ENCODE measurements around the gene NFIC. TPM values are rescaled to one million over a fixed set of nuclear protein-coding genes. Genes with fewer than 3 reads are reported as not detected.
A peak's percentile ranks its signal among the peaks of the same experiment; 100 is the strongest.

The NFIC gene
- total RNA-seq, 1 experiment from 2014 or later = 23.1 TPM

DNA sequence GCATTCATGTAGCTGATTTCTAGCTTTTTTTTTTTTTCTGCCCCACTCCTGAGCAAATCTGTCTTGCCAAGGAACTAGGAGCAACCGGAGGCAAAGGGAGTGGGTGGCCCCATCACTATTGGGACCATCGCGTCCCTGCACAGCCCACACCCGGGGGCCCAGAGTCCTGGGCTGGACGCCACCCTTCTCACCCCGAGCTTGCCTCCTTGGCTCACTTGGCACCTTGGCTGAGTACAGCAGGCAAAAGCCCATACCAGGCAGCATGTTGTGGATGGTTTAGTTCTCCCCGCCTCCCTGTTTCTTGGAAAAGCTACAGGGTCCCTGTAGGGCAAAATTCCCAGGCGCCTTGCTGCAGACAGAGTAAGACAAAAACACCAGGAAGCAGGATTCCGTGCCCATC is 100.3 kb downstream of the NFIC start:
- DNase-seq (ENCODE audit: low spot score) = no peak

DNA sequence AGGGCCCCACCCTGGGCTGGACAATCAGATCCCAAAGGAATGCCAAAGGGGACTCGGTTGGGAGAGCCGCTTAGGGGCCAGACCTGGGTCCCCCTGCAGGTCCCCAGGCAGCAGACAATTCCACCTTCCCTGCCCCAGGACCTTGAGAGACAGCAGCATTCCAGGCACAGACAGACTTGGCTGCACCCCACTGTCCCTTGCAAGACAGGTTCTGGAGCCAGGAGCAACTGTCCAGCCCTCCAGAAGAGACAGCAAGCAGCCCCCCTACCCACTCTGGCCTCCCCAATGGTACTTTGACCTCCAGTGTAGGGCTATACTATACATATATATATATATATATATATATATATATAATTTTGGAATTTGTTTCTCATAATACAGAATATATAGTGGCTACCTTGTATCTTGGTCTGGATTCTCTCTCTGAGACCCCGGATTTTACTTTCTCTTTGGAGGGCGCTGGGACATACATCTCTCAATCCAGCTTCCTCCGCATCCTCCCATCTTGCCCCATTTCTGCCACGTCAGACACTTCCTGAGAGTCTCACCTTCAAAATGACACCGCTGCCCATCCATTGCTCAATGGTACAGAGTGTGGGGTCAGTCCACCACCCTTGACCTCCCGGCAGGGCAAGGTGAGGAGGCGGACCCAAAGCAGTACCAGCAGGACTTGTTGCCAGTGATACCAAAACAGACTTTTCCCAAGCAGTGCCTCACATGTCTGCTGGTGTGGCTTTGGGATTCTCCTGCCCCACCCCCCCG is 101.2 kb downstream of the NFIC start:
- no peak for DNase-seq (ENCODE audit: low spot score)

DNA sequence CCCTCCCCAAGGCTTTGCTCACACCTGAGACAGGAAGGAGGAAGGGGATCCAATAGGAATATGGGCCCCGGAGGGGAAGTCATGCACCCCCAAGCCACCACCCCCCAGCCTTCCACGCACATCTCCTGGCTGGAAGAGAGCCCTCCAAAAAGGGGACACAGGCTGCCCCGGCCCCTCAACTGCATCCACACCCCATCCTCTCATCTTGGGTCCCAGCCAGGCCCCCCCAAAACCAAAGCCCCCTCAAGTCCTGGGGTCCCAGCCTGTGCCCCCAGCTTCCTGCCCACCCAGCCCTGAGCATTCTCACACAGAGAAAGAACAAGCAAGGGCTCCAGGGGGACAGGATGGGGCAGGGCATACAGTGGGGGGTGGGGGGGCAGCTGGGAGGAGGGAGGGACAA is 101.8 kb downstream of the NFIC start:
- DNase-seq (ENCODE audit: low spot score) = no peak

DNA sequence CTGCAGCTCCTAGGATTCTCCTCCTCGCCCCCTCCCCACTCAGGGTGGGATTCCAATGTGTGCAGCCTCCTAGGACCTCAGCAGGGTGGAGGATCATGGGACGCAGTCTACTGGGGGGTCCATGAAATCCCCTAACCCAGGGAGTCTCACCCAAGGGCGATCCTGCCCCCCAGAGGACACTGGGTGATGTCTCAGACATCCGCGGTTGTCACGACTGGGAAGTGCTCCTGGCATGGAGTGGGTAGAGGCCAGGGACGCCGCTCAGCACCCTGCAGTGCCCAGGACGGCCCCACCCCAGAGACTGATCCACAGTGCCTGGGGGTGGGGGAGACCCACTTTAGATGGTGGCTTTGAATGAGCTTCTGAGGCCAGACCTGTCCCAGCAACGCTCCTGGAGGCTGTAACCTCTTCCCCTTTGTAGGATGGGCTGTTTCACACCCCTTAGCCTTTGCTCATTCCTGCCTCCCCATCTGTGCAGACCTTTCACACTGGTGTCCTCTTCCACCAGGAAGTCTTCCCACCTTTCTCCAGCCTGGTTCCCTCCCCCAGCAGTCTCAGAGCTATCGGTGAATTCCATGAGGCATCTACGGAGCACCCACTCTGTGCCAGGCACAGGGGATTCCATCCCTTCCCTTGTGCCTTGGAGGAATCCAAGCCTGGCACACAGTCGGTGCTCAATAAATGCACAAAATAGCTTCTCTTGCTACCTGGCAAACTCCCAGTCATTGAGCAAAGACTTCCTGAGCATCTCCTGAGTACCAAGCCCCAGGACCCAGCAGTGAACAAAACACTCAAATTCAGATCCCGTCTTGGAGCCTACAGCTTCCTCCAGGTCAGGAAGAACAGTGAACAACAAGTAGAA is 103.5 kb downstream of the NFIC start:
- DNase-seq (ENCODE audit: low spot score) = peak; percentile 5

DNA sequence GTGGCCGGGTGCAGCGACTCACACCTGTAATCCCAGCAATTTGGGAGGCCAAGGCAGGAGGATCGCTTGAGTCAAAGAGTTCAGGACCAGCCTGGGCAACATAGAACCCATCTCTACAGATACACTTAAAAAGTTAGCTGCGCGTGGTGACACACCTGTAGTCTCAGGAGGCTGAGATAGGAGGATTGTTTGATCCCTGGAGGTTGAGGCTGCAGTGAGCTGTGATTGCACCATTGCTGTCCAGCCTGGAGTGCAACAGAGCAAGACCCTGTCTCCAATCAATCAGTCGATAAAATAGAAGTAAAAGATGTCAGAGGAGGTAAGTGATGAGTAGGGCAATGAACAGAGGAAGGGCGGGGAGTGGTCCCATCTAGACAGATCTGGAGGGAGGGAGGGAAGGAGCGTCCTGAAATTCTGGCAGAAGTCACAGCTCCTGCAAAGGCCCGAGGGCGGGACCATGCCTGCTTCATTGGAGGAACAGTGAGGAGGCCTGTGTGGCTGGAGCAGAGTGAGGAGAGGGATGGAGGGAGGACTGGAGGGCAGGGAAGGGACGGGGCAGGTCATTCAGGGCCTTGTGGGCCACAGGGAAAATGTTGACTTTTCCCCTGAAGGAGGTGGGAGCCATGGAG is 104.2 kb downstream of the NFIC start:
- DNase-seq (ENCODE audit: low spot score) = no peak

DNA sequence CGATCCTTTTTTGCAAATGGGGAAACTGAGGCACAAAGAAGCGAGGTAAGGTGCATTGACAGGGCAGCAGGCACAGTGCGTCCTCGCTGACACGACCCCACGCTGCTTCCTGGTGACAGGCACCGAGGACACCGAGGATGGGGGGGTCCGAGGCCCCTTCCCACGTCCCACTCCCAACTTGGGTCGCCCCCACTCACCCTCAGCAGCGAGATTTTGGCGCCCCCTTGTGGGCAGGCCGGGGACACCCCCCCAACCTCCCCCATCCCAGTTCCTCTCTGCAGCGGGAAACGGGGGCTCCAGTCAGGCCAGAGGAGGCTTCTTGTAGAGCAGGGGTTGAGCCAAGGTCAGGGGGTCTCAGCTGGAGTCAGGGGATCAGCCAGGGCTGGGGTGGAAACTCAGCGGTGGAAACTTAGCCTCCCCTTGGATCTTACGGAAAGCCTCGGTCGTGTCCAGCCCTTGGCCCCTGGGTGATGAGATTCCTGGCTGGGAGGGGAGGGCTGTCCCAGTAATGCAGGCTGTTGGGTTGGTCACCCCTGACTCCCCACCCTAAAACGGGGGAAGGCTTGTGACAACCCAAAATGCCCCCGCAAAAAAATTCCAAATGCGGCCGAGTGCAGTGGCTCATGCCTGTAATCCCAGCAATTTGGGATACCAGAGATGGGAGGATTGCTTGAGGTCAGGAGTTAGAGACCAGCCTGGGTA is 105.7 kb downstream of the NFIC start:
- no peak for DNase-seq (ENCODE audit: low spot score)

DNA sequence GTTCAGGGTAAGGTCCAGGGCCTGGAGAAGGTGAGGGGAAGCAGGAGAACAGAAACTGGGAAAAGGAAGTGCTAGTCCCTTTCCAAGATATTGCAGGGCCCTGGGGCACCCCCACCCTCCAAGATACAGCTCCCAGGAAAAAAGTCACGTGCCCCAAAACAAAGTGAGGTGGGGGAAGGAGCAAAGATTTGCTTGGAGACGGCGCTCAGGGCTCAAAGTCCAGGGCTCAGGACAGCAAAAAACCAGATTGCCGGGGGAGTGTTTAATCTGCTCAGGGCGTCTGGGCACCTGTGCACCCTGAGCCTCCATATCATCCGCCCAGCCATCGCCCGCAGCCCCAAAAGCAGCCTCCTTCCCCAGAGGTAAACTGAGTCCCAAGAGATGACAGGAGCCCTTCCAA is 107.6 kb downstream of the NFIC start:
- DNase-seq (ENCODE audit: low spot score) = peak; percentile 17

DNA sequence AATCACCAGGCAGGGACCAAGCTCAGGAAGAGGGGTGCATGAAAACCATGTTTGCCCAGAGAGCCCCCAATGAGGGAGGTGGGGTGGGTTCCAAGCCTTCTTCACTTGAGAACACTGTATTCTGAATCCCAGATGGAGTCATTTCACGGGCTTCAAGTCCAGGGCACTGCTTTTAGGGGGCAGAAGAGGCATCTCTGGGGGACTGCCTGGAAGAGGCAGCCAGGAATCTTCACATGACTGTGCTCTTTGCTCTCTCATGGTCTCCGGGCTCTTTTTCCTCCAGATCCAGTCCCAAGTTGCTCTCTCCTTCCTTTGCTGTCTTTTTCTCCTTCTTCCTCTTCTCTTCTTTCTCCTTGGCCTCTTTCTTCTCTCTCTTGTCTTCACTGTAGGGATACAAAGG is 108.2 kb downstream of the NFIC start:
- no peak for DNase-seq (ENCODE audit: low spot score)

DNA sequence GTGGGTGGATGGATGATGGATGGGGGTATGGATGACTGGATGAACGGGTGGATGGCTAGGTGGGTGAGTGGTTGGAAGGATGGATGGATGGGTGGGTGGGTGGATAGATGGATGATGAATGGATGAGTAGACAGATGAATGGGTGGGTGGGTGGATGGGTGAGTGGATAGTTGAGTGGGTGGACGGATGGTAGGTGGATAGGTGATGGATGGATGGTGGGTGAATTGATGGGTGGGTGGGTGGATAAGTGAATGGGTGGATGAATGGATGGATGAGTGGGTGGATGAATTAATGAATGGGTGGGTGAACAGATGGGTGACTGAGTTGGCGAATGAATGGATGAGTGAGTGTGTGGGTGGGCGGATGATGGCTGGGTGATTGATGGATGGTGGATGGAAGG is 109.1 kb downstream of the NFIC start:
- DNase-seq (ENCODE audit: low spot score) = no peak

DNA sequence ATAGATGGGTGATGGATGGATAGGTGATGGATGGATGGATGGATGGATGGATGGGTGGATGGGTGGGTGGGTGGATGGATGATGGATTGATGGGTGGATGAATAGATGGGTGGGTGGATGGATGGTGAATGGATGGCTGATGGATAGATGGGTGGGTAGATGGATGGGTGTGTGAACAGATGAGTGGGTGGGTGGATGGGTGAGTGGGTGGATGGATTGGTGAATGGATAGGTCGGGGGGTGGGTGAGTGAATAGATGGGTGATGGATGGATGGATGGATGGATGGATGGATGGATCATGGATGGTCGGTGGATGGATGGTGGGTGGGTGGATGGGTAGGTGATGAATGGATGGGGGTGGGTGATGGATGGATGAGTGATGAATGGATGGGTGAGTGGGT is 110.4 kb downstream of the NFIC start:
- DNase-seq (ENCODE audit: low spot score) = no peak

DNA sequence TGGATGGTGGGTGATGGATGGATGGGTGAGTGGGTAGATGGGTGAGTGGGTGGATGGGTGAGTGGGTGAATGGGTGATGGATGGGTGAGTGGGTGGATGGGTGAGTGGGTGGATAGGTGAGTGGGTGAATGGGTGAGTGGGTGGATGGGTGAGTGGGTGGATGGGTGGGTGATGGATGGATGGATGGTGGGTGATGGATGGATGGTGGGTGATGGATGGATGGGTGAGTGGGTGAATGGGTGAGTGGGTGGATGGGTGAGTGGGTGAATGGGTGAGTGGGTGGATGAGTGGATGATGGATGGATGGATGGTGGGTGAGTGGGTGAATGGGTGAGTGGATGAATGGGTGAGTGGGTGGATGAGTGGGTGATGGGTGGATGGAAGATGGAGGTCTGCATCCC is 111.1 kb downstream of the NFIC start:
- DNase-seq (ENCODE audit: low spot score) = no peak

DNA sequence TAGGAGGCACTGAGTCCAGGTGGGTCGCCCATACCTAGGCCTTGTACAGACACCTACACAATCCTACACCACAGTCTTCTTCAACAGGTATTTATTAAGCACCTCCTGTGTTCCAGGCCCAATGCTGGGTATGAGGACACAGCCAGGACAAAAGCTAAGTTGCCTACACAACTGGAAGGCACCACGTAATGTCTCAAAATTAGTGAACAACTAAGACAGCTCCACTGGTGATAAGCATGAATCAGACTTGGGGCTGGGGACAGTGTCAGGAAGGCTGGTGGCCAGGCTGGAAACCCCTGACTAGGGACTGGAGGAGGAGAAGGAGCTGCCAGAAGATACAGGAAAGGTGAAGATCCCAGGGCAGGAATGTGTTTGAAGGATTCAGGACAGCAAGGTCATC is 111.6 kb downstream of the NFIC start:
- DNase-seq (ENCODE audit: low spot score) = no peak

DNA sequence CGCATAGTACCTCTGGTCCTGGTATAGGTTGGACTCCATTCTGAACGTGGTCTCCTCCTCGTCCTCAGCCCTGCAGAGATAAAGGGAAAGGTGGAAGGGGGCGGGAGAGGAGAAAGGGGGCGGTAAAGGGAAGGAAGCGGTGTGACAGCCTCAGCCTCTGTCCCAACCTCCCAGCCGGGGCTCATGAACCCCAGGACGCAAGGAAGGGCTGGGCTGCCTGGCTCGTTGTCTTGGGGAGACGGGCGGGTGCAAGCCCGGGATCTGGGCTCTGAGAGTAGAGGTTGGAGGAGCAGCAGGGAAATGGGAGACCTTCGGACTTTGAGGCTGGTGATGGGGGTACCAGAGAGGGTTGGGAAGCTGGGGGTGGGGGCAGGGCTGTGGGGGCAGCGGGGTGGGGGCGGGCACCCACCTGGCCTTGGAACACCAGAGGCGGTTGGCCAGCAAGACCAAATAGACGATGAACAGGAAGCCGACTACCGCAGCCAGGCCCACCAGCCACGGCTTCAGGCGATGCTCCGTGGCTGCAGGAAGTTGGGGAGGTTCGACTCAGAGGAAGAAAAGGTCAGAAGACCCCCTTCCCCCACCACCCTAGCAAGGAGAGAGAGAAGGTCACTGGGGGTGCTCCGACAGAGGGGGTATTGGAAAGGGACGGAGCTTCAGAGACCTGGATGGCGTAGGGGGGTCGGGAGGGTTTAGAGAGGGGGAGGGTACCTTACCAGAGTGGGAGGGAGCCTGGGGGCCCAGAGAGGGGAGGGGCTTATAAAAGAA is 112.2 kb downstream of the NFIC start:
- no peak for DNase-seq (ENCODE audit: low spot score)

DNA sequence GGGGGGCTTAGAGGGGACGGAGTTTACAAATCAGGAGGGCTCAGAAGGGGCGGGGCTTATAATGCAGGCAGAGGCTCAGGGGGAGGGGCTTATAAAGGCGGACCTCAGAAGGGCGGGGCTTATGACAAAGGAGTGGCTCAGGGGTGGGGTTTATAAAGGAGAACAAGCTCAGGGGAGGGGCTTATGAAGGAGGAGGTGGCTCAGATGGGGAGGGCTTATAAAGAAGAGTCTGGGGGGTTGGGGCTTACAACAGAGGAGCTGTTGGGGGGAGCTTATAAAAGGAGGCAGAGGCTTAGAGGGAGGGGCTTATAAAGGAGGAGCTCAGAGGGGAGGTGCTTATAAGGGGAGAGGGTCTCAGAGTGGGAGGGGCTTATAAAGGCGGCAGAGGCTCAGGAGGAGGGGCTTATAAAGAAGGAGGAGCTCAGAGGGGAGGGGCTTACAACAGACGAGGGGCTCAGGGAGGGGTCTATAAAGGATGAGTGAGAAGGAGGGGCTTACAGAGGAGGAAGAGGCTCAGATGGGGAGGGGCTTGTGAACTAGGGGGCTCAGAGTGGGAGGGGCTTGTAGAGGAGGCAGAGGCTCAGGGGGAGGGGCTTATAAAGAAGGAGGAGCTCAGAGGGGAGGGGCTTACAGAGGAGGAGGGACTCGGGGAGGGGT is 112.9 kb downstream of the NFIC start:
- peak; percentile 14 for DNase-seq (ENCODE audit: low spot score)

DNA sequence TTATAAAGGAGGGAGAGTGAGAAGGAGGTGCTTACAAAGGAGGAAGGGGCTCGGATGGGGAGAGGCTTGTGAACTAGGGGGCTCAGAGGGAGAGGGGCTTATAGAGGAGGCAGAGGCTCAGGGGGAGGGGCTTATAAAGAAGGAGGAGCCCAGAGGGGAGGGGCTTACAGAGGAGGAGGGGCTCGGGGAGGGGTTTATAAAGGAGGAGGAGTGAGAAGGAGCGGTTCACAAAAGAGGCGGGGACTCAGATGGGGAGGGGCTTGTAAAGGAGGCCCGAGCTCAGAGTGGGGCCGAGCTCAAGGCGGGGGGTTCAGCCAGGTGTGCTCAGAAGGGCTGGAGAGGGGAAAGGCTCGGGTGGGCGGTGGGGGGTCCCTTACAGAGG is 113.4 kb downstream of the NFIC start:
- DNase-seq (ENCODE audit: low spot score) = peak; percentile 31

DNA sequence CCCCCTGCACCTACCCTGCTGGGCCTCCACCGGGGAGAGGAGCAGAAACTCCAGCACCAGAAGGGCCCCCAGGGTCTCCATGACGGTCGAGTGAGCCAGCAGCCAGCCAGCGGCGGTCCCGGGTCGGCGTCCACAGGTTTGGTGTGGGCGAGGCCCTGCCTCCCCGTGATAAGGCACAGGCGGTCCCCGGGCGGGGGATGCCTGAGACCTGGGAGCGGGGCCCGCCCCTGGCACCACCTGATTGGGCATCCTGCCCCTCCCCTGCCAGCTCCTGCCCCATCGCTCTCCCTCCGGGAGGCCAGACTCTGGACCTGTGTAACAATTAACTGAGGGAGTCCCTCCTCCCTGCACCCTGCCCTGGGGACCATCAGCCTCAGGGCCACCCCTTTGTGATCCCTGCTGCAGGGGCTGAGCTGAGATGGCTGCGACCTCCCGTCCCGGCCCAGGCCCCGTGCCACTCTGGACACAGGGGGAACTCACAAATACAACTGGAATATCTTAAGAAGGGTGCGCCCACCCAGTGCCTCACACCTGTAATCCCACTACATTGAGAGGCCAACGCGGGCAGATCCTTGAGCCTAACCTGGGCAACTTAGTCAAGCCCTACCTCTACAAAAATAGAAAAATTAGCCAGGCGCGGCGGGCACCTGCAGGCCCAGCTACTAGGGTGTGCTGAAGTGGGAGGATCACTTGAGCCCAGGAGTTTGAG is 114.2 kb downstream of the NFIC start, which contains the start of gene SMIM24:
TSS of gene SMIM24 (minus strand) at position 143 of the 709 bp plus-strand sequence. CDS start at position 81, 62 bp downstream.
- no peak for DNase-seq (ENCODE audit: low spot score)

DNA sequence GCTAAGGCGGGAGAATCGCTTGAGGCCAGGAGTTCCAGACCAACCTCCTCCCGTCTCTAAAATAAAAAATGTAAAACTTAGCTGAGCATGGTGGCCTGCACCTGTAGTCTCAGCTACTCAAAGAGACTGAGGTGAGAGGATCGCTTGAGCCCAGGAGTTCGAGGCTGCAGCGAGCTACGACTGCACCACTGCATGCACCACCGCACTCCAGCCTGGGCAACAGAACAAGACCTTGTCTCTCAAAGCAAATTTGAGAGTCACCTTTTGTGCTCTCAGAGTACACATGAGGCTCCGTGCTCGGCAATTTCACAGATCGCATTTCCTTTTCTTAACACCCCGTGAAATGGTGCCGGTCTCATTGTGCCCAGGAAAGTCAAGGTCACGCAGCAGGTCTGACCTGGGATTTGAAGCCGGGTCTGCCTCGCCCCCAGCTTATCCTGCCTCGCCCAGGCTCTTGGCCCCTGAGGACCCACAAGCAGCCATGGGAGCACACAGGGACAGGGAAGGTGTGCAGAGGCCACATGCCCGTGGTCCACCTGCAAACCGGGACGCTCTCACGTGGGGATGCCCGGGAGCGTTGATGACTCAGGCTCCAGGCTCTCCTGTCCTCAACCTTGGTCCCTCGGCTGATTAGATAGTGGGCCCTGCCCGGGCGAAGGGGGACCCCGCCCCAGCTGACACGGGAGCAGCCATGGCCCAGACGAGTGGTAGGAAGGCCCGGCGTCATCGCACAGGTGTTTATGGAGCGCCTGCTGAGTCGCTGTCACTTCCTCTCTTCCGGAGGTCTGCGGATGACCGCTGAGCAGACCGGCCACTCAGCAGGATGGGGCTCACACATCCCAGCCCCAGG is 115.1 kb downstream of the NFIC start:
- DNase-seq (ENCODE audit: low spot score) = no peak

DNA sequence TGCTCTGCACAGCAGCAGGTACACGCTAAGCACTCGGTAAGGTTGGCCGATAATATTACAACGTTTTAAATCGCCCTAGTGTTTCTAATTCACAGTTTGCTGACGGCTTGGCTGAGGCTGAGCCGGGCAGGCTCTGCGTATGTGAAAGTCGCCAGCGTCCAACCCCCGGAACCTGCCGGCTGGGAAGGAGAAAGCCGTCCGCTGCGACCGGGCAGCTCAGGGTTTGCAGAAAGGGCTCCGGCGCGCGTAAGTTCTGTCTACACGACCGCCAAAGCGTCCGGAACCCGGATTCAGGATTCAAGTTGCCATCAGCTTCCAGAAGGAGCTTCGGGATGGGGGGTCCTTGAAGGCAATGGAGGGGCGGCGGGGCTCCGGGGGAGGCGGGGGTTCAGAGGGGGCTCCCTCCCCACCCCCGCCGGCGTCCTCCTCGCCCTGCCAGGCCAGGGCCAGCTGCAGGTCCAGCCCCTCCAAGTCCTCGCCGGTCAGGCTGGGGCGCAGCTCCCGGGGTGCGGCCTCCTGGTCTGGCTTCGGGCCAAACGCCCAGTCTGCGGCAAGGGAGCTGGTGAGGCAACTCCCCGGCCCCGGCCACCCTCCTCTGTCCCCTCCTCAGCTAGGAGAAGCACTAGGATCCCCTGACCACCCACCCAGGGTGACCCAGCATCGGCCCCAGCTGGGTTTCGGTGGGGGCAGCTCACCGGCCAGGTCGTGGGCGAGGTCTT is 116.3 kb downstream of the NFIC start:
- peak; percentile 45 for DNase-seq (ENCODE audit: low spot score)
